Upper lobe of left lung (tissue), 4 donors: ENCODE measurements around the gene MLLT3.

Experiments used
- EP300 ChIP-seq, 4 donors: sonication (generic); formaldehyde crosslinking; IDR thresholded peaks; one replicate each; pipeline ENCODE4 v1.5.1; 2017; ENCODE audit warnings: antibody characterized with exemption in 4 of 4, control low read depth in 2 of 4
- POLR2A ChIP-seq, 4 donors: fragments of 450-650 bp; IDR thresholded peaks; one replicate each; pipeline ENCODE4 v1.5.1; 2016 to 2017; ENCODE audit warnings: antibody characterized with exemption in 4 of 4, mild to moderate bottlenecking in 2 of 4
- TF ChIP-seq, protein P1 (sequence below), 6 experiments: fragments of 450-650 bp in 4 of 6; fragments of 200-600 bp in 2 of 6; sonication (generic) in 2 of 6; IDR thresholded peaks; one replicate each; pipeline ENCODE4 v1.5.1; 2016 to 2019; ENCODE audit warnings: antibody characterized with exemption in 6 of 6

DNA sequence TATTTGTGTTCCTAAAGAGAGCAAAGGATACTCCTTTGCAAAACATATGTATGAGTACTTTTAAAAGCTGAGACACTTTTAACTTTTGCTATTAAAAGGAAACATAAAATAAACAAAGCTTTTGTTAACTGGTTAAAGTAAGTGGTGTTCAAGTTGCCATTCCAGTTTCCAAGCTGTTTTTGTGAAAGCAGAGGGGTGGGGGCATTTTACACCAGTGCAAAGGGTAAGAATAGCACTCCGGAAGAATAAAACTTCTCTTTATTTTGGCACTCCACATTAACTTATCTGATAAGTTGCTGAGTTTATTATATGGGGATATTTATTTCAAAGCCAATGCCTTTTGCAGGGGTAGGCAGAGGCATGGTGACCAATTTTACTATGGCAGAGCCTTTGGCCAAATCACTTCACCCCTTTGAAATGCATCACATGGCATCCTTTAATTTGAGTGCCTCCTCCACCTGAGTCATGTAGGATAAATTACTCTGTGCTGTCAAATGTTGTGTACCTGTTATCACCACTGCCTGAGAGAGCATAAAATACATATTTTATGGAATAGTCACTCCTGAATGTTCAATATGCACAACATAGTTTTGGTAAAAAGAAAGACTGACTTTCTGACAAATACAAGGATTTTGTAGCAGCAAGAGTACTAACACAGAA is 62.9 kb downstream of the MLLT3 start:
- TF ChIP-seq, protein P1, sequence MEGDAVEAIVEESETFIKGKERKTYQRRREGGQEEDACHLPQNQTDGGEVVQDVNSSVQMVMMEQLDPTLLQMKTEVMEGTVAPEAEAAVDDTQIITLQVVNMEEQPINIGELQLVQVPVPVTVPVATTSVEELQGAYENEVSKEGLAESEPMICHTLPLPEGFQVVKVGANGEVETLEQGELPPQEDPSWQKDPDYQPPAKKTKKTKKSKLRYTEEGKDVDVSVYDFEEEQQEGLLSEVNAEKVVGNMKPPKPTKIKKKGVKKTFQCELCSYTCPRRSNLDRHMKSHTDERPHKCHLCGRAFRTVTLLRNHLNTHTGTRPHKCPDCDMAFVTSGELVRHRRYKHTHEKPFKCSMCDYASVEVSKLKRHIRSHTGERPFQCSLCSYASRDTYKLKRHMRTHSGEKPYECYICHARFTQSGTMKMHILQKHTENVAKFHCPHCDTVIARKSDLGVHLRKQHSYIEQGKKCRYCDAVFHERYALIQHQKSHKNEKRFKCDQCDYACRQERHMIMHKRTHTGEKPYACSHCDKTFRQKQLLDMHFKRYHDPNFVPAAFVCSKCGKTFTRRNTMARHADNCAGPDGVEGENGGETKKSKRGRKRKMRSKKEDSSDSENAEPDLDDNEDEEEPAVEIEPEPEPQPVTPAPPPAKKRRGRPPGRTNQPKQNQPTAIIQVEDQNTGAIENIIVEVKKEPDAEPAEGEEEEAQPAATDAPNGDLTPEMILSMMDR (IDR thresholded peaks at IDR 0.05), result no peak
- TF ChIP-seq EP300 (IDR thresholded peaks at IDR 0.05) (no peak), POLR2A (IDR thresholded peaks at IDR 0.05) (no peak)
